GM10248 (cell line): ENCODE results near the gene DSCAM.

Experiments
- CTCF ChIA-PET: fragments of 300-600 bp; sonication (Branson Sonifier 250); formaldehyde crosslinking; extraction: SDS; loops from one replicate; lab custom pipeline; 2021; ENCODE audit warnings: antibody characterized with exemption; lab: Yijun Ruan, JAX
- POLR2A ChIA-PET: fragments of 350-650 bp; sonication (Branson Sonifier 250); formaldehyde crosslinking; extraction: SDS; loops from one replicate; lab custom pipeline; 2020; ENCODE audit warnings: antibody characterized with exemption; lab: Yijun Ruan, JAX
- DNase-seq: peaks from one replicate; pipeline ENCODE4 v3.0.0; 2012; ENCODE audit errors: extremely low spot score
- TF ChIP-seq, protein P1 (sequence below): IDR thresholded peaks from 2 replicates; pipeline ENCODE4 v1.5.1; 2012; ENCODE audit warnings: mild to moderate bottlenecking, low read depth; ENCODE audit errors: extremely low read depth, missing control alignments, control extremely low read depth

The DSCAM gene

DNA sequence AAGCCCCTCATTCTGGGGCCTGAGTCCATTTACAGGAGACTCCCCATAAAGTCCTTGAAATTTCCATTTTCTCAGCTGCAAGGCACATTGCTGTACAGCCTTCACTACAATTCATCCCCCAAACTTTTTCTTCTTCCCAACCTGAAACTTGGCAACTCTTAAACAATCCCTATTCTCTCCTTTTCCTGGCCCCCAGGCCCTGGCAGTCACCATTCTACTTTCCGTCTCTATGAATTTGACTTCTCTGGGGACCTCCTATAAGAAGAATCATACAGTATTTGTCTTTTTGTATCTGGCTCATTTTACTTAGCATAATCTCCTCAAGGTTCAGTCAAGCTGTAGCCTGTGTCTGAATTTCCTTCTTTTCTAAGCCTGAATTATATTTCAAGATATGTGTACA is 646.8 kb downstream of the DSCAM start:
- no peak for DNase-seq
- TF ChIP-seq, protein P1, sequence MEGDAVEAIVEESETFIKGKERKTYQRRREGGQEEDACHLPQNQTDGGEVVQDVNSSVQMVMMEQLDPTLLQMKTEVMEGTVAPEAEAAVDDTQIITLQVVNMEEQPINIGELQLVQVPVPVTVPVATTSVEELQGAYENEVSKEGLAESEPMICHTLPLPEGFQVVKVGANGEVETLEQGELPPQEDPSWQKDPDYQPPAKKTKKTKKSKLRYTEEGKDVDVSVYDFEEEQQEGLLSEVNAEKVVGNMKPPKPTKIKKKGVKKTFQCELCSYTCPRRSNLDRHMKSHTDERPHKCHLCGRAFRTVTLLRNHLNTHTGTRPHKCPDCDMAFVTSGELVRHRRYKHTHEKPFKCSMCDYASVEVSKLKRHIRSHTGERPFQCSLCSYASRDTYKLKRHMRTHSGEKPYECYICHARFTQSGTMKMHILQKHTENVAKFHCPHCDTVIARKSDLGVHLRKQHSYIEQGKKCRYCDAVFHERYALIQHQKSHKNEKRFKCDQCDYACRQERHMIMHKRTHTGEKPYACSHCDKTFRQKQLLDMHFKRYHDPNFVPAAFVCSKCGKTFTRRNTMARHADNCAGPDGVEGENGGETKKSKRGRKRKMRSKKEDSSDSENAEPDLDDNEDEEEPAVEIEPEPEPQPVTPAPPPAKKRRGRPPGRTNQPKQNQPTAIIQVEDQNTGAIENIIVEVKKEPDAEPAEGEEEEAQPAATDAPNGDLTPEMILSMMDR, result no peak
- CTCF ChIA-PET, result no interaction called here
- POLR2A ChIA-PET, result no interaction called here

DNA sequence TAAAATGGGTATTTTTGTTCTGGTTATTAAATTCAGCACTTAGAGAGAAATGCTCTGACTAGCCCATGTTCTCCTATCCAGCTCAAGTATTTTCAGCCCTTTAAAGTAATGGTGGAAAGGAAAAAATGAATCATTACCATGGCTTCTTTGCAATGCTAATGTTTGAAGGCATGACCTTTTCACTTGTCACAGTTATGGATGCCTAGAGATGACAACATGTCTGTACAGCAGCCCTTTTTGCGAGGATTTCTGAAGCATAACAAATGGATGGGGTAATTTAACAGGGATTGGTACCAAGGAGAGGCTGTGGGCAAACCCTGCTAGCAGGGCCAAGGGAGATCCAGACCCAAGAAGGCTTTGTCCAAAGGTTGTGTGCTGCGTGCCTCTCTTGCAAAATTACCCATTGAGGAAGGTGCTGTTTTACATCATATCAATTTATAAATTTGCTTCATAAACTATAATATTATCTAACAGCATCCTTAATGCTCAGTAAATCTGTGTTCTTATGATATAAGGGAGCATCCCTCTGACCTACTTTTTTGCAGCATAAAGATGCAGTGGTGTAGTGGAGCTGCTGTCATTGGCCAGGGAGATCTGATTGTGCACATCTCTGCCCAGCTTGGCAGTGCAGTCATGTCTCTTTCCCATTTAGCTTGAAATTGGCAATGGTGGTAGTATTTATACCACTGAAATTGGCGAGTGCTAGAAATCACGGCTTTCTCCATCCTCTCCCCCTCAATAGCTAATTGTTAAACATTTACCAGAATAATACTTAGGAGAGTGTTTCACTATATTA is 652.6 kb downstream of the DSCAM start:
- ChIA-PET CTCF (interaction anchor here (1.1 to 1.3 kb wide), 2 partner anchors 8 to 97 kb away, joined by 3 read pairs; no protein-coding TSS in a partner anchor), POLR2A (no interaction called here)
- TF ChIP-seq, protein P1, result no peak
- DNase-seq, result no peak

DNA sequence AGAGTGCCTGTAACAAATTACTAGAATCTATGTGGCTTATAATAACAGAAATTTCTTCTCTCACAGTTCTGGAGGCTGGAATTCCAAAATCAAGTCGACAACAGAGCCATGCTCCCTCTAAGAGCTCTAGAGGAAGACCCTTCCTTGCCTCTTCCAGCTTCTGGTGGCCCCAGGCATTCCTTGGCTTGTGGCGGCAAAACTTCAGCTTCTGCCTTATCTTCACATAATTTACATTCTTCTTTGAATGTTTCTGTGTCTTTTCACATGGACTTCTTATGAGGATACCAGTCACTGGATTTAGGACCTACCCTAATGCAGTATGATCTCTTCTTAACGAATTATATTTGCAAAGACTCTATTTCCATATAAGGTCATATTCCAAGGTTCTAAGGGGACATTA is 655.3 kb downstream of the DSCAM start:
- CTCF ChIA-PET, result interaction anchor here (1.4 kb wide), 1 partner anchor 13 kb away, joined by 4 read pairs; no protein-coding TSS in a partner anchor
- no peak for DNase-seq
- TF ChIP-seq, protein P1, result no peak
- POLR2A ChIA-PET, result no interaction called here

DNA sequence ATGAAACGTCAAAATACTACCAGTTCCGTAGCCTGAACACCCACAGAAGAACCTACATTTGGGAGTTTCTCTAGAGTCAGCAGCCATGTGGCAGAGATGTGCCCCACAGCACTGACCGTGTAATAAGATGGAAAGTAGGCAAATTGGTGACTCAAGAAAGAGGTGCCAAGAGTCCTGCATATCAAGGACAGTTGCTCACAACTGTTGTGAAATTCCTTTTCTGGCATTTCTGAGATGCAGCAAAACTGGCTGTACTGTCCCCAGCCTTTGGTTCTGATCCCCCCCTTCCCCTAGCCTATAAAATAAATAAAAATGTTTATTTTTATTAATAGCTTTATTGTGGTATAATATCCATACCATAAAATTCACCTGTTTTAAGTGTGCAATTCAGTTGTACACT is 655.8 kb downstream of the DSCAM start:
- TF ChIP-seq, protein P1, result no peak
- CTCF ChIA-PET, result interaction anchor here (1.4 kb wide), 1 partner anchor 12 kb away, joined by 4 read pairs; no protein-coding TSS in a partner anchor
- POLR2A ChIA-PET, result no interaction called here
- DNase-seq, result no peak

DNA sequence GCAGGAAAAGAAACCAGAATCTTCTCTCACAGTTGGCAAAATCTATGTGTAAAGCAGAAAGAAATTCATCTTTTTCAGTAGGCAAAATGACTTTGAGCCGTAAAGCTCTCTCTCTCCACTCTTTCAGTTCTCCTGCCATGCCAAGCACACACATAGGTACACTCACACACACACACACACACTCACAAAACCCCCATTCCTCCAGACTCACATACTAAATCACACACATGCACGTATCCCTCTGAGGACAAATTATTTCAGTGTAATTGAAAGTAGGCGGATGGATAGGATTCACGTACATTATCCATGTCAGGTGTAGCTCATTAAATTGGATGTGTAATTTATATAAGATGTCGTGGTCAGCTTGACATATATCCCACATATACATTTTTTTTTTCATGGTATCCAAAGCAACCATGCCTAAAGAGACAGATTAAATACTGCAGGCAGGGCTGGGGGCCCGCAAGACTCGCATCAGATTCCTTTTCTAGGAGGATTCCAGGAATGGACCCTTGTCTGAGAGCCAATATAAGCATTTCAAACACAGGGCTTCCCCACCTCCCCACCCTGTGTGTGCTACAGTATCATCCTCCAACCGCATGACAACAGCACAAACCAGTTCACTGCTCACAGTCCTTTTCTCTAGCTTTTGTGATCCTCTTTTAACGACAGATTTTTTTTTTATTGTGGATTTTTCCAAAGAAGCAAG is 658.9 kb downstream of the DSCAM start:
- CTCF ChIA-PET, result no interaction called here
- POLR2A ChIA-PET, result no interaction called here
- TF ChIP-seq, protein P1, result no peak
- no peak for DNase-seq

DNA sequence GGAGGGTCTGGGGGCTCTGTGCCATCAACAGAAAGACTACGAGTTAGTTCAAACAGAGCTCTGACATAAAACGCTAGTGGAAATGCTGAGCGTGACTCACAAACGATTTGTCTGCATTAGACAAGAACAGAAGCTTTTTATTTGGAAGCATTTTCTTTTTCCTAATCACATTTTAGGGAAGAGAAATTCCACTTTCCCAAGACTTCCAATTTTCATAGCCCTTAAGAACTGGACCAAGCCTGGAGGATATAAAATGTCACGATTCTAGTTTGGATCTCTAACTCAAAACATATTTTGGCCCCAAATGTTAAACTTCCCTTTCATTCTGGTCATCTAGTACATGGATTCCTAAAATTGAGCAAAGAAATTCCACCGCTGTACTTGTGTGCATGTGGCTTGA is 659.7 kb downstream of the DSCAM start:
- POLR2A ChIA-PET, result no interaction called here
- TF ChIP-seq, protein P1, result no peak
- no peak for DNase-seq
- CTCF ChIA-PET, result interaction anchor here (1.4 kb wide), 1 partner anchor 7 kb away, joined by 3 read pairs; no protein-coding TSS in a partner anchor
